ENCODE data around the gene CHST12. TPM values are rescaled to one million over a fixed set of nuclear protein-coding genes. Genes with fewer than 3 reads are reported as not detected.

CHST12 gene
- total RNA-seq, 4 donors from 2014 or later, result 7.6 to 136 (median 13.6) TPM

- TF ChIP-seq CTCF (IDR thresholded peaks at IDR 0.05) (no peak), EP300 (IDR thresholded peaks at IDR 0.05; ENCODE audit: low read depth) (no peak), POLR2A (IDR thresholded peaks at IDR 0.05) (no peak), POLR2AphosphoS5 (IDR thresholded peaks at IDR 0.05) (no peak)
- no peak overlapping the region for H3K27ac ChIP-seq
- intact Hi-C loops (cut with DNase I; ENCODE audit: low total_unique reads), result no loop called here
- DNase-seq, result no peak
- no peaks in the 10 kb centered on the region for H3K9me3 ChIP-seq
- no peaks in the 10 kb centered on the region for H3K36me3 ChIP-seq
- peaks cover 34% of the 10 kb centered on the region for H3K27me3 ChIP-seq
- H3K4me3 ChIP-seq, result no peak overlapping the region
- H3K4me1 ChIP-seq, result peaks cover 5 to 23% (median 13%) of the 10 kb centered on the region in 4 donors
- in situ Hi-C loops (cut with MboI; ENCODE audit: low pct_ligation_motif_present in 1 of 4, low pct_unique_long_range_greater_than_20kb in 1 of 4, low sequenced_read_pairs in 3 of 4), result loop anchor here in 1 of 4 donors (25.0 kb wide), 1 partner anchor 191 kb away; the partner anchor contains the start of gene AMZ1
- WGBS, 2 donors (ENCODE audit: low coverage in 1 of 2), result 92% methylated on average over 9 of the region's 9 CpGs; no CpG with 5 or more reads in 1 of the 2 donors
Measured at GRCh38 chr7:2496375-2496774, 93.0 kb downstream of the CHST12 start.

- in situ Hi-C loops (cut with MboI; ENCODE audit: low pct_ligation_motif_present in 1 of 4, low pct_unique_long_range_greater_than_20kb in 1 of 4, low sequenced_read_pairs in 3 of 4) (loop anchor here in 1 of 4 donors (25.0 kb wide), 1 partner anchor 190 kb away; the partner anchor contains the start of gene AMZ1), intact Hi-C loops (cut with DNase I; ENCODE audit: low total_unique reads) (no loop called here)
- Histone ChIP-seq H3K9me3 (no peaks in the 10 kb centered on the region), H3K4me1 (peaks cover 5 to 23% (median 13%) of the 10 kb centered on the region in 4 donors), H3K27me3 (peaks cover 34% of the 10 kb centered on the region), H3K4me3 (no peak overlapping the region), H3K27ac (no peak overlapping the region), H3K36me3 (no peaks in the 10 kb centered on the region)
- WGBS, 2 donors (ENCODE audit: low coverage in 1 of 2), result 85% methylated on average over 3 of the region's 3 CpGs; no CpG with 5 or more reads in 1 of the 2 donors
- TF ChIP-seq POLR2AphosphoS5 (IDR thresholded peaks at IDR 0.05) (no peak), CTCF (IDR thresholded peaks at IDR 0.05) (no peak), POLR2A (IDR thresholded peaks at IDR 0.05) (no peak), EP300 (IDR thresholded peaks at IDR 0.05; ENCODE audit: low read depth) (no peak)
- DNase-seq, result no peak
Measured at GRCh38 chr7:2497065-2497464, 93.7 kb downstream of the CHST12 start.

- peaks cover 34% of the 10 kb centered on the region for H3K27me3 ChIP-seq
- DNase-seq, result no peak
- intact Hi-C loops (cut with DNase I; ENCODE audit: low total_unique reads) (no loop called here), in situ Hi-C loops (cut with MboI; ENCODE audit: low pct_ligation_motif_present in 1 of 4, low pct_unique_long_range_greater_than_20kb in 1 of 4, low sequenced_read_pairs in 3 of 4) (loop anchor here in 1 of 4 donors (25.0 kb wide), 1 partner anchor 190 kb away; the partner anchor contains the start of gene AMZ1)
- H3K36me3 ChIP-seq, result no peaks in the 10 kb centered on the region
- peaks cover 5 to 23% (median 13%) of the 10 kb centered on the region in 4 donors for H3K4me1 ChIP-seq
- no peaks in the 10 kb centered on the region for H3K9me3 ChIP-seq
- TF ChIP-seq POLR2AphosphoS5 (IDR thresholded peaks at IDR 0.05), result no peak
- TF ChIP-seq POLR2A (IDR thresholded peaks at IDR 0.05), result no peak
- TF ChIP-seq EP300 (IDR thresholded peaks at IDR 0.05; ENCODE audit: low read depth), result no peak
- no peak for TF ChIP-seq CTCF (IDR thresholded peaks at IDR 0.05)
- 45% methylated on average over 16 of the region's 25 CpGs; no CpG with 5 or more reads in 1 of the 2 donors for WGBS, 2 donors (ENCODE audit: low coverage in 1 of 2)
- no peak overlapping the region for H3K27ac ChIP-seq
- no peak overlapping the region for H3K4me3 ChIP-seq
Measured at GRCh38 chr7:2497500-2498336, 94.3 kb downstream of the CHST12 start.

Small RNAs within 50 kb of the gene (small RNA-seq; reads per million reads assigned to genes)
- gene AC004840.2, result 0 reads per million in 4 donors

Other genes starting within 250 kb of the CHST12 start
- gene MAD1L1, start 170.7 kb upstream of the CHST12 start, total RNA-seq, result 10 to 100 TPM in 3 of 4 donors, 1 to 10 TPM in 1; 8.0 to 52.7 (median 26.7) TPM
- 10 to 100 TPM in 3 of 4 donors, 1 to 10 TPM in 1; 2.2 to 15.3 (median 12.7) TPM for gene MRM2, start 161.4 kb upstream of the CHST12 start, total RNA-seq
- gene NUDT1, start 161.4 kb upstream of the CHST12 start, total RNA-seq, result 10 to 100 TPM in 1 of 4 donors, 1 to 10 TPM in 2, not detected in 1; 4.2 to 23.6 (median 9.5) TPM
- 10 to 100 TPM in 2 of 4 donors, 1 to 10 TPM in 2; 3.8 to 27.3 (median 9.2) TPM for gene SNX8, start 89.2 kb upstream of the CHST12 start, total RNA-seq
- gene EIF3B, start 48.8 kb upstream of the CHST12 start, total RNA-seq, result 100 to 1,000 TPM in 1 of 4 donors, 10 to 100 TPM in 3; 75.4 to 201 (median 90.6) TPM
- not detected for gene GRIFIN, start 72.8 kb downstream of the CHST12 start, total RNA-seq
- 100 to 1,000 TPM in 2 of 4 donors, 10 to 100 TPM in 2; 17.9 to 162 (median 80.6) TPM for gene LFNG, start 116.2 kb downstream of the CHST12 start, total RNA-seq
- 100 to 1,000 TPM in 1 of 4 donors, 10 to 100 TPM in 3; 31.7 to 120 (median 40.4) TPM for gene BRAT1, start 151.9 kb downstream of the CHST12 start, total RNA-seq
- gene IQCE, start 155.4 kb downstream of the CHST12 start, total RNA-seq, result 100 to 1,000 TPM in 1 of 4 donors, 10 to 100 TPM in 3; 27.2 to 187 (median 55.5) TPM
- 10 to 100 TPM; 11.2 to 43.6 (median 23.0) TPM for gene TTYH3, start 228.4 kb downstream of the CHST12 start, total RNA-seq

All from transverse colon (tissue), 4 donors.